LNCaP clone FGC (cell line): ENCODE data around the gene CLEC2A.

Experiments
- DNase-seq: peaks from one replicate; pipeline ENCODE4 v3.0.0-alpha.2; 2011; ENCODE audit warnings: low read depth
- H3K4me3 ChIP-seq: 2 replicates; pipeline ENCODE4 v1.5.1; 2011; ENCODE audit warnings: mild to moderate bottlenecking, low read depth, low read length, control low read depth
- TF ChIP-seq, protein P1 (sequence below): IDR thresholded peaks from 2 replicates; pipeline ENCODE4 v1.5.1; 2012; ENCODE audit warnings: mild to moderate bottlenecking; ENCODE audit not compliant: control insufficient read depth, insufficient read depth; ENCODE audit errors: extremely low read depth

Gene CLEC2A

DNA sequence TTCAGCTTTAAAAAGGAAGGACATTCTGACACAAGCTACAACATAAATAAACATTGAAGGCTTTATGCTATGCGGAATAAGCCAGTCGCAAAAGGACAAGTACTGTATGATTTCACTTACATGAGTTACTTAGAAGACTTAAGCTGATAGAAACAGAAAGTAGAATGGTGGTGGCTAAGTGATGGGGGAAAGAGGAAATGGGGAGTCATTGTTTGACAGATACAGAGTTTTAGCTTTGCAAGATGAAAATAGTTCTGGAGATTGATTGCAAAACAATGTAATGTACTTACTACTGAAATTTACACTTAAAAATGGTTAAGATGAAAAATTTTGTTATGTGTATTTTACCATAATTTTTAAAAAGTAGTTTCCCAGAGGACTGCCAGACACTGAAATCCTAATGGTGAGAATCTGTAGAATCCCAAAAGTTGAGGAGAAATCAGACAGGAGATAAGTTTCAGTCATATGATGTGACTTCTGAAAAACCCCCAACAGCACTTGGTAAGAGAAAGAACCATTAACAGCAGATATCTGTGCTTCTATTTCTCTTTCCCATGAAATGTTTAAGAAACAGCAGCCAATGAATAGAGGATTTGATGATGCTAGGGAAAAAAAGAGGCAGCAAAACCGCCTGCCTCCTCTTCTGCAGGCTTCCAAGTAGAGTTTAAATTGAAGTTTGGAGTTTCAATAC is 16.6 kb upstream of the CLEC2A start:
- TF ChIP-seq, protein P1, sequence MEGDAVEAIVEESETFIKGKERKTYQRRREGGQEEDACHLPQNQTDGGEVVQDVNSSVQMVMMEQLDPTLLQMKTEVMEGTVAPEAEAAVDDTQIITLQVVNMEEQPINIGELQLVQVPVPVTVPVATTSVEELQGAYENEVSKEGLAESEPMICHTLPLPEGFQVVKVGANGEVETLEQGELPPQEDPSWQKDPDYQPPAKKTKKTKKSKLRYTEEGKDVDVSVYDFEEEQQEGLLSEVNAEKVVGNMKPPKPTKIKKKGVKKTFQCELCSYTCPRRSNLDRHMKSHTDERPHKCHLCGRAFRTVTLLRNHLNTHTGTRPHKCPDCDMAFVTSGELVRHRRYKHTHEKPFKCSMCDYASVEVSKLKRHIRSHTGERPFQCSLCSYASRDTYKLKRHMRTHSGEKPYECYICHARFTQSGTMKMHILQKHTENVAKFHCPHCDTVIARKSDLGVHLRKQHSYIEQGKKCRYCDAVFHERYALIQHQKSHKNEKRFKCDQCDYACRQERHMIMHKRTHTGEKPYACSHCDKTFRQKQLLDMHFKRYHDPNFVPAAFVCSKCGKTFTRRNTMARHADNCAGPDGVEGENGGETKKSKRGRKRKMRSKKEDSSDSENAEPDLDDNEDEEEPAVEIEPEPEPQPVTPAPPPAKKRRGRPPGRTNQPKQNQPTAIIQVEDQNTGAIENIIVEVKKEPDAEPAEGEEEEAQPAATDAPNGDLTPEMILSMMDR = no peak
- no peak for DNase-seq
- no peak overlapping the region for H3K4me3 ChIP-seq

DNA sequence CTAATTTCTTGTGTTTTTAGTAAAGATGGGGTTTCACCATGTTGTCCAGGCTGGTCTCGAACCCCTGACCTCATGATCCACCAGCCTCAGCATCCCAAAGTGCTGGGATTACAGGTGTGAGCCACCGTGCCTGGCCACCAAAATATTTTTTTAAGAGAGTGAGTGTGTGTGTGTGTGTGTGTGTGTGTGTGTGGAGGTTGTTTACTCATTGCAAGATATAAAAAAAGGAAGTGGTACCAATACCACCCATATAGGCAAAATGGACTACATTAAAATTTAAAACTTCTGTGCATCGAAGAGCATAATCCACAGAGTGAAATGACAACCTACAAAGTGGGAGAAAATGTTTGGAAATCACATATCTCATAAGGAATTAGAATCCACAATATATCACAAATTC is 15.5 kb upstream of the CLEC2A start:
- no peak overlapping the region for H3K4me3 ChIP-seq
- DNase-seq = no peak
- TF ChIP-seq, protein P1 = no peak

DNA sequence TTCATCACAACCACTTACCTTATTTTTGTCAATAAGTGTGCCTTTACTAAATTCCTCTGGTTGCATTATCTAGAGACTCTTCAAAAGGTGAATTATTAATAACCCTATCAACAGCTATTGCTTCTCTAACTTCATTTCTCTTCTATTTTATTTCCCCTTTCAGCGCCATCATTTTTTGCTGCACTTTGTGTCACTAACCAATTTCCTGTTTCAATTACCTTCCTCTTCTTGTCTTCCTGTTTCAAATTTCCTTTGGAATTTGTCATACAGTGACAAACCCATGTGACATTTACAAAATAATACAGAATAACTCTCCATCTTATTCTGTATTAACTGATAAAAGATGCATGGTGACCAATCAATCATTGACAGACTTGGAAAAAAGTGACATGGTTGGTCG is 12.2 kb upstream of the CLEC2A start:
- DNase-seq = no peak
- TF ChIP-seq, protein P1 = no peak
- no peak overlapping the region for H3K4me3 ChIP-seq

DNA sequence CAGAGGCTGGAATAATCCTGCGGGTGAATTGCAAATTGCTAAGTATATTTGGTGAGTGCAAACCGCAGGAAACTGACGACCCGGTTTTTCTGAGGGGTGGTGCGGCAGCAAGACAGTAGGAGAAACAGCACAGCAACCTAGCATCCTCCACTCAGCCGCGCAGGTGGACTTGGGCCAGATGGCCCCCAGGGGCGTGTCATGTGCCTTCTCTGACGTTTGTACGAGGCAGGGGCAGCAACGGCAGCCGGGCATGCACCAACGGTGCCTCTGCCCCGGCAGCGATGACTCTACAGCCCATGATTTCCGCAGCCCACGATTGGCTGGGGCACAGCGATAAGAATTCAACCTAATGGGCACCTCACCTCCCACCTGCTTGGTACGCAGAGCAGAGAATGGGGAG is 11.1 kb upstream of the CLEC2A start:
- no peak overlapping the region for H3K4me3 ChIP-seq
- no peak for DNase-seq
- TF ChIP-seq, protein P1 = no peak

DNA sequence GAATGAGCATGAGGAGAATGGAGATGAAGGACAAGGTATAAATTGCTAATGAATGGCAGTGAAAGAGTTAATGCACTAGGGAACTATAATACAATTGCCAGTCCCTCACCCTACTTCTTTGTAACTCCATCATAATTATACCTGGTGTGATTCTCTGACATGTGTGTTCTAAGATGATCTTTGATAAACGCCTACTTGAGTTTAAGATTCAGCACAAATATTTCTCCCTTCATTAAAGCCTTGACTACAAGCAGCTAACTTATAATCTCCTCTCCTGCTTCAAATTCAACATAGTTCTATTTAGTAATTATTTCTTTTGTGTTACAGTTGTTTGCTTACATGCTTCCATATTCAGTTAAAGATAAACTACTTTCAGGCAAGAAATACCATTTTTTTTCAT is 9.7 kb upstream of the CLEC2A start:
- TF ChIP-seq, protein P1 = no peak
- no peak for DNase-seq
- no peak overlapping the region for H3K4me3 ChIP-seq

DNA sequence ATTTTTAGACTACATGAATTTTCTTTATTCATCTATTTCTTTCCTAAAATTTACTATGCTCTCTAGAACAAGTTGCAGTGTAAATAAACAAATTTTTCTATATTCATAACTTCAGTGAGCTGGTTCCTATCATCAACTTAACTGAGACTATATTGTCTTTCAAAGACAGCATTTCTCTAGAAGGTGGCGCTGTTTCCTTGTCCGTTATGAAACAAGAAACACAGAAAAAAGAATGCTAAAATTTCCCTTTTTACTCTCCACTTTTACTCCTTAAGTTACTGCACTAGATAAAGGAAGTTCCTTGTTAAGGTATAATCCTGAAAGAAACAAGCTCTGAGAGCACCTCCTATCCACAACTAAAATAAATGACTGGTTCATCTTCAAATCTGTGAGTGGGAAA is 8.2 kb upstream of the CLEC2A start:
- no peak for DNase-seq
- TF ChIP-seq, protein P1 = peak; percentile 36
- no peak overlapping the region for H3K4me3 ChIP-seq

DNA sequence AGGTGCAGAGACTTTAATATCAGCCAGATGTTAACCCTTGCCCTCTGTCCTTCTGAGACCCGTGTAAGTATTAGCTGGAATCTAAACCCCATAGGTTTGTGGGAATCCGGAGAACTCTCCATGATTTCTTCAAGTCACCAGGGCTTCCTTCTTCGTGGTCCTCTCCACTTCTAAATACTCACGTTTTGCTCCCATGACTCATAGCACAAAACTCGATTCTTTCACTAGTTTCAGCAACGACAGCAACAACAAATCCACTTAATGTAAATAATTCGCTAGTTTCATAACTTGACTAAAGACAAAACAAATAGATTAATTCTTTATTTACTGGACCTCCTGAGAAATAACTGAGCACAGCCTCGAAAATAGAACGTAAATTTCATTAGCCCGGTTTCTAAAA is 4.4 kb upstream of the CLEC2A start:
- TF ChIP-seq, protein P1 = no peak
- no peak for DNase-seq
- no peak overlapping the region for H3K4me3 ChIP-seq
